Activated T-cell treated with anti-CD3 and anti-CD28 coated beads, Interleukin-2, amount 50 U/mL, for 1 hour (primary cell): ENCODE data around the gene NFIC.
"Not testable (repeated sequence)": the region's sequence is repeated elsewhere in the genome, so short reads cannot be mapped to it uniquely, and the experiment has no call there.

Experiments
- DNase-seq: peaks from one replicate; pipeline ENCODE4 v3.0.0-alpha.2; 2020

NFIC gene

DNA sequence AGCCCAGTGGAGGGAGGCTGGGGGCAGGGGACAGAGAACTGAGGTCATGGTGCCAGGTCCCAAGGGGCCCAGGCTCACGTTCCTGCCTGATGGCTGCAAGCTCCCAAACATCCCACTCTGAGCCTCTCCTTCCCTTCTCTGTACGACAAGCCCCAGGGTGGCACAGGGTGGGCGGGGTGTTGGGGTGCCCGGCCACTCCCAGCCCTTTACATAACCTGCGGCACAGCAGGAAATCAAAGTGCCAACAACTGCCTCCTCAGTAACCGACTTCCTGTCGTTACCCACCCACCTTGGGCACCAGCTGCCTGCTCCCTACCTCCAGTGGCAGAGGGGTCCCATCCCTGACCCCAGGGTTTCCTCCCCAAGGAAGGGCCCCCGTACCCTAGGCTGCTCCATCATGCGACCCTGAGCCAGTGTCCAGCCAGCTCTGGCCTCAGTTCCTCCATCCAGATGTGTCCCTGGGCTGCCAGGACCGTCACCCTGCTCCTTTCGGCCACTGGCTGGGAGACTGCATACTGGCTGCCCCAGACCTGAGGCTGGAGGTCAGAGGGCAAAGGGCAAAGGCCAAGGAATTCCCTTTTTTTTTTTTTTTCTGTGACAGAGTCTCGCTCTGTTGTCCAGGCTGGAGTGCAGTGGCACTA lies 27.7 kb upstream of the NFIC start:
- DNase-seq: peak; percentile 65

DNA sequence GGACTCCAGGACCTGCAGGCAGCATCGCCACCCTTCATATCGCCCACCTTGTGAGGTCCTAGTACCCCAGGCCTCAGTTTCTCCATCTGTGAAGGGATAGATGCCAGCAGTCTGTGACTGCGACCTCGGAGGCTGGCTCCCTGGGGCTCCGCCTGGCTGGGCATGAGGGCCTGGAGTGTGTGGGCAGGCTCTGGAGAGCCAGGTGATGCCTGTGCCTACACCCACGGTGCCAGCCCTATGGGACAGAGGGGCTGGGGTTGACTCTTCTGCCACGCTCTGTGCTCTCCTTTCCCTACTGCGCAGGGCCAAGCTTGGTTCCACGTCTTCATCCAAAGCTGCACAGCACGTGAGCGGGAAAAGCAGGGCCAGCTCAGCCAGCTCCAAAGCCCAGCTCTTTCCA lies 26.0 kb upstream of the NFIC start:
- no peak for DNase-seq

DNA sequence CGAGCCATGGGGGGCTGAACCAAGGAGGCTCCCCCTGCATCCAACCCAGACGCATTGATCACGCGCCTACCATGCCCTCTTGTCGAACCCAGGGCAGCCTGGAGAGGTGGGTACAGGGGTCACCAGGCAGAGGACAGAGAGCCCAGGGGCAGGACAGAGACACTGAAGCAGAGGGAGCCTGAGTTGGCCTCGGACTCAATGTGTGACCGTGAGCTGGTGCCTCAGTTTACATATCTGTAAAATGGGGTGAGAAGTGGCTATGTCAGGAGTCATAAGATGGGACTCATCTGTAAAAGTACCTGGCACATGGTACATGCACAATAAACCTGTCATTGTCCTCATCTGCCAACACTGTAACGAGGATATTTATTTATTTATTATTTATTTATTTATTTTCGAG lies 24.1 kb upstream of the NFIC start:
- no peak for DNase-seq

DNA sequence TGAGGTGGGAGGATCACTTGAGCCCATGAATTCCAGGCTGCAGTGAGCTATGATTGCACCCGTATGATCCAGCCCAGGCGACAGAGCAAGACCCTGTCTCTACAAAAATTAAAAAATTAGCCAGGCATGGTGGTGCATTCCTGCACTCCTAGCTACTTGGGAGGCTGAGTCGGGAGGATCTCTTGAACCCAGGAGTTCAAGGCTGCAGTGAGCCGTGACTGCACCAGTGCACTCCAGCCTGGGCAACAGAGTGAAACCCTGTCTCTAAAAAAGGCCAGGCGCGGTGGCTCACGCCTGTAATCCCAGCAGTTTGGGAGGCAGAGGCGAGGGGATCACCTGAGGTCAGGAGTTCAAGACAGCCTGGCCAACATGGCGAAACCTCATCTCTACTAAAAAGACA lies 23.4 kb upstream of the NFIC start:
- not testable (repeated sequence) for DNase-seq

DNA sequence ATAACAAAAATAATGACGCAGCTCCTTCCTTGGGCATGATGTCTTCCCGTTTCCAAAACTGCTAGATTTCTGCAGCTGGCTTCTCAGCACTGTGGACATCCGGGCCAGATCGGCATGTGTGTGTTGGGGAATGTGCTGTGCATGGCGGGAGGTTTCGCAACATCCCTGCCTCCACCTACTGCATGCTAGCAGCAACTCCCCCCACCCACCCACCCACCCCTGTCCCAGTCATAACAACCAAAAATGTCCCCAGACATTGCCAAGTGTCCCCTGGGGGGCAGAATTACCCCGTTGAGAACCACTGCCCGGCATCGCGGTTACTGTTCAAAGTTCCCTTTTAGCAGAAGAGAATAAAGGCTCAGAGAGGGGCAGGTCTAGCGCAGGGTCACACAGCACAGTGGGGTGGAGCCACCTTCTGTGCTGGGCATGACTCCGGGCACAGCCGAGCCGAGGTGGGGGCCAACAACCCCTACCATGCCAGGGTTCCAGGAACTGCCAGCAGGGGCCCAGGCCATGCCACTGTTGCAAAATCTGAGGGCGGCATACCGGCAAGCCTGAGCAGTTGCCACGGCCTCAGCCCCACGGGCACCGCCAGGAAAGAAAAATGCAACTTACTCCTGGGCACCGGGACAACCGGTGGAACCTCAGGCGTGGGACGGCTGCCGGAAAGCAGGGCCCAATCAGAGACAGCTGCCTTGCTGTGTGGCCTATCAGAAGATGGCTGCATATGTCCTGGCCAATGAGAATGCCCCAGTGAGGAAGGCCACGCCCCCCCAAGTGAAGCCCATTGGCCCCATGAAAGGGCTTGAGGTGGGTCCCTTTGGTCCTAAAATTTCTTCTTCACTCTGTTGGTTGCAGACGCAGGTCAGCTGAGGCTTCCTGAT lies 22.5 kb upstream of the NFIC start:
- peak; percentile 44 for DNase-seq

DNA sequence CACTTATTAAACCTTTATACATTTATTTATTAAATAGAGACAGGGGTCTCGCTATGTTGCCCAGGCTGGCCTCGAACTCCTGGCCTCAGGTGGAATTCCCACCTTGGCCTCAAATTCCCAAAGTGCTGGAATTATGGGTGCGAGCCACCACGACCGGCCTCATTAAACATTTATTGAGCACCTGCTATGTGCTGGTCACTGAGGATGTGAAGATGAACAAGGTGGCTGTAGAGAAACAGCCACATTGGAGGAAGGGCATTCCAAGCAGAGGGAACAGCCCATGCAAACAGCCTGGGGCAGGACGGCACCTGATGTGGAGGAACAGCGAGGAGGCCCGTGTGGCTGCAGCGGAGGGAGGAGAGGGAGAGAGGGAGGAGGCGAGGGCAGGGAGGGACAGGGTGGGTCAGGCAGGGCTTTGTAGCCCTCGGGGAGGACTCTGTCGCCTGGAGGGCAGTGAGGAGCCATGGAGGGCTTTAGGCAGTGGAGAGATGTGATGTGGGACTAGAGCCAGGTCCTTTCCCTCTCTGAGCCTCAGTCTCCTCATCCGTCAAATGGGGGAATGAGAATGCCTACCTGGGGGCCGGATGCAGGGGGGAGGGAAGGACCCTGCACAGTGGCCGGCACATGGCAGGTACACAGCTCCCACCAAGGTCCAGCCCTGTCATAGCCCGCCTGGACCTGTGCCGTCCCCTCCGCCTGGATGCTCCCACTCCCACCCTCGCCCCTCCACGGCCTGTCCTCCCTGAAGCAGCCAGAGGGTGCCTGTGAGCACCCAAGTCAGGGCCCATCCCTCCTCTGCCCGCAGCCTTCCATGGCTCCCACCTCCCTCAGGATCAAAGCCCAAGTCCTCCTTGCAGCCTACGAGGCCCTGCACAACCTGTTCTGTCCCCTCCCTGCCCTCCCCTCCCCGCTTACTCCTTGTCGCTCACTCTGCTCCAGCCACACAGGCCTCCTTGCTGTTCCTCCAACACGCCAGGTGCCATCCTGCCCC lies 21.5 kb upstream of the NFIC start:
- DNase-seq: no peak

DNA sequence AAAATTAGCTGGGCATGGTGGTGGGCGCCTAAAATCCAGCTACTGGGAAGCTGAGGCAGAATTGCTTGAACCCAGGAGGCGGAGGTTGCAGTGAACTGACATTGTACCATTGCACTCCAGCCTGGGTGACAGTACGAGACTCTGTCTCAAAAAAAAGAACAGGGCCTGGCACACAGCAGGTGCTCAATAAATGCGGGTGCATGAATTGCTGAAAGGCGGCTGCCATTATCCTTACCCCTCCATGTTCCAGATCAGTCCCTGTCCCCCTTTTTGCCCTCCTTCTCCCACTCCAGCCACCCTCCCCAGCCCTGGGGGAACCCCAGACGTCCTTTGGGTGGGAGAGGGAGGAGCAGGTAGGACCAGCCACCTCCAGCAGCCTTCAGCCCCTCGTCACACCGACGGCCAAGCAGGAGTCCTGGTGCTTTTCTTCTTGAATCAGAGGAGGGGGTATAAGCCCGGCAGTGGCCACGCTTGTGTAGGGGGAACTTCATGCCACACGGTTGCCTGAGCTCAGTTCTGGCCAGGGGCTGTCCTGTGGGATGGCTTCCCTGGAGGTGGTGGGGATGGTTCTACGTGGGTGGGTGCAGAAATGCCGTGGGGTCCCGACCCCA lies 20.4 kb upstream of the NFIC start:
- DNase-seq: no peak

DNA sequence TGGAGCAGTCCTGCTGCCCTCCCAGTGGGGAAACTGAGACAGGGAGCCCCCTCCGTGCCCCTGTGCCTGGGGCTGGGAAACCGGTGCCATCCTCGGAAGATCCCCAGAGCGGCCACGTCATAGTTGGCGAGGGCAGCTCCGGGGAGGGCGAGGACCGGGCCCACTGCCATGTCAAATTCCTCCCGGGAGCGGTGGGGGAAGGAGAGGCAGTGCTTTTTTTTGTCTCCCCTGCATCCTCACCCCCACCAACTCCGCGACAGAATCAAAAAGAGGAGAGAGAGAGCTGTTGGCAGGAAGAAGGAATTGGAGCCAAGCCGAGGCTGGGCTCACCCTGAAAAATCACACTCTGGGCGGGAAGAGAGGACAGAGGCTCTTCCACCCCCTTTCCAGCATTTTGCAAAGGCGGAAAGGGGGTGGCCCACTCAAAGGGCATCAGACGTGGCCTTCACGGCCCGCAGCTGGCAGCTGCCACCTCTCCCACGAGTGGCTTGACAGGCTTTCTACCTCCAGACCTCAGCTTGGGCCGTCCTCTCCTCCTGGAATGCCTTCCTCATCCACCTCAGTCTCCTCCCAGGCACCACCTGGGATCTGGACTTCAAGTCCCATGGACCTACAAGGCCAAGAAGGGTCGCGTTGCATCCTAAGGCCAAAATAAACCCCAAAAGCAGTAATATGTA lies 19.6 kb upstream of the NFIC start:
- no peak for DNase-seq

DNA sequence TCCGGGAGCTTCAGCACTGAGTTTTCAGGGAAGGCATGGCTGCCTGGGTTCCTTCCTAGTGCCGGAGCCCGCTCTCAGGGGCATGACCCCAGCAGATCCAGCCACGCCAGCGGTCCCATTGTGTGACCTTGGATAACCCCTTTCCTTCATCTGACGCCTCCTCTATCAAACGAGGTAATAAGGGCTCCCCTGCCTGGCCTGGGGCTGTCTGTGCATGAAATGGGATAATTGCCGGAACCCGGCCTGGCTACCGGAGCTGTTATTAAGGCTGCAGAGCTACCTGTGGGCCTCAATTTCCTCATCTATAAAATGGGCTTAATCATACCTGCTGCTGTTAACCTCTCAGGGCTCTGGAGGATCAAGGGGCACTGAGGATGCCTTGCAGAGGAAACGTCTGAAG lies 18.3 kb upstream of the NFIC start:
- DNase-seq: no peak

DNA sequence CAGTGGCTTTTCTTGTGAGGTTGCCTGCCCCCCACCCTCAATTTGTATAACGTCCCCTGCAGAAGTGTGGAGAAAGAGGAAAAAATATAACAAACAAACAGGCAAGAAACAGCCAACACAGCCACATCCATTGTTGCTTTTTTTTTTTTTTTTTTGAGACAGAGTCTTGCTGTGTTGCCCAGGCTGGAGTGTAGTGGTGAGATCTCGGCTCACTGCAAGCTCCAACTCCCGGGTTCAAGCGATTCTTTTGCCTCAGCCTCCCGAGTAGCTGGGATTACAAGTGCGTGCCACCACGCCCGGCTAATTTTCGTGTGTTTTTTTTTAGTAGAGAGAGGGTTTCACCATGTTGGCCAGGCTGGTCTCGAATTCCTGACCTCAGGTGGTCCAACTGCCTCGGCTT lies 17.9 kb upstream of the NFIC start:
- DNase-seq: not testable (repeated sequence)

DNA sequence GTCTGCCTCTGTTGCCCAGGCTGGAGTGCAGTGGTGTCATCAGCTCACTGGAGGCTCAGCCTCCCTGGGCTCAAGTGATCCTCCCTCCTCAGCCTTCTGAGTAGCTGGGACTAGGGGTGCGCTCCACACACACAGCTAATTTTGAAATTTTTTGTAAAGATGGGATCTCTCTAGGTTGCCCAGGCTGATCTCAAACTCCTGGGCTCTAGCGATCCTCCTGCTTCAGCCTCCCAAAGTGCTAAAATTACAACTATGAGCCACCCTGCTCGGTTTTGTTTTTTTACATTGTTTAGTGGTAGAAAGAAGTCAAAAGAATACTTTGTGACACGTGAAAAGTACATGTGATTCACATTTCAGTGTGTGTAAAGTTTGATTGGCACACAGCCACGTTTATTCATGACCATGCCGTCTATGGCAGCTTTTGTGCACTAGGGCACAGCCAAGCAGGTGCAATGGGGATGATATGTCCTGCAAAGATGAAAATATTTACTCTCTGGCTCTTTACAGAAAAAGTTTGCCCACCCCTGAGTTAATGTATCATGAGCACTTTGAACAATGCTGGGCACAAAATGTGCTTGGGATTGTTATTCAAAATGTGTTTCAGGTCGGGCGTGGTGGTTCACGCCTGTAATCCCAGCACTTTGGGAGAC lies 16.2 kb upstream of the NFIC start:
- DNase-seq: no peak

DNA sequence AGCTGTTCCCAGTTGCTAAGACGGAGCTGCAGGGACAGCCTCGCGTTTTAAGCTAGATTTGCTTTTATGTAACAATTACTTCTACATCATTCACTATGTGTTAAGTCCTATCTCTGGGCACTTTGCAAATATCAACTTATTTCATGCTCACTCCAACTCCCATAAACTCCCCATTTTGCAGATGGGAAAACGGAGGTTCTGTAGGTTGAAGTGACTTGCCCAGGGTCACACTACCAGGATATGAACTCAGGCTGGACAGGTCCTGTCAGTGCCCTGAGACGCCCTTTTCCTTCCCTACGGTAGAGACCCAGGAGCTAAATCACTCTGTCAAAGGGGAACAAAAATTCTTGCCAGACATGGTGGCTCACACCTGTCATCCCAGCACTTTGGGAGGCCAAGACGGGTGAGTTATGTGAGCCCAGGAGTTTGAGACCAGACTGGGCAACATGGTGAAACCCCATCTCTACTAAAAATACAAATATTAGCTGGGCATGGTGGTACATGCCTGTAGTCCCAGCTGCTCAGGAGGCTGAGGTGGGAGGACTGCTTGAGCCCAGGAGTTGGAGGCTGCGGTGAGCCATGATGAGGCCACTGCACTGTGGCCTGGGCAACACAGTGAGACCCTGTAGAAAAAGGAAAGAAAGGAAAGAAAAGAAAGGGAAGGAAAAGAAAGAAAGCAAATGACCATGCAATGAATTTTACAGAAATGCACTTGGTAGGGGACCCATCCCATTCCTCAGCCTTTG lies 14.5 kb upstream of the NFIC start:
- no peak for DNase-seq

DNA sequence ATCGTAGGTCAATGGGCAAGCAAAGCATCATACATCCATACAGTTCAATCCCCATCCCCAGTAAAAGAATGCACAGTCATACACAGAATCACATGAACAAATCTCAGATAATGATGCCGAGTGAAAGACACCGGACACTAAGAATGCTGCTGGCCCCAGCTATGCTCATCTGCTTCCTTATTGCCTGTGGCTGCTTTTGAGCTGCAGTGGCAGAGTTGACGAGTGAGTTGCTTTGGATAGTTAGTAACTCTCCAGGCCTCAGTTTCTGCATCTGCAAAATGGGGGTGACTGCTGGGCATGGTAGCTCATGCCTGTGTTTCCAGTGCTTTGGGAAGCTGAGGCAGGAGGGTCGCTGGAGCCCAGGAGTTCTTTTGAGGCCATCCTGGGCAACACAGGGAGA lies 12.9 kb upstream of the NFIC start:
- DNase-seq: no peak

DNA sequence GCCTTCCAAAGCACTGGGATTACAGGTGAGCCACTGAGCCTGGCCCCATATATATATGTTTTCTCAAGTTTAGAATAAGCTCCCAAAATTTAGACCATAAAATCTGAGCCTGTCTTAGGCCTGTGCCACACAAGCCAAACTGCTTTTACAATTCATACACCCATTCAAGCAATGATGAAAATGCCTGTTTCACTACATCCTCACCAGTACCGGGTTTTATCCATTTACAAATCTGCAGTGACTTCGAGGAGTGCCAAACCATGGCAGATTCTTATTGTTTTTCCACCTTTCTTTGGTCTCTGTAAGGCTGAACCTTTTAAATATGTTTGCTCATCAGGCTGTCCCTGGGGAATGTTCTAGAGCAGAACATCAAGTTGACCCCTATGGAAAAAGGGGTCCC lies 9.6 kb upstream of the NFIC start:
- DNase-seq: no peak

DNA sequence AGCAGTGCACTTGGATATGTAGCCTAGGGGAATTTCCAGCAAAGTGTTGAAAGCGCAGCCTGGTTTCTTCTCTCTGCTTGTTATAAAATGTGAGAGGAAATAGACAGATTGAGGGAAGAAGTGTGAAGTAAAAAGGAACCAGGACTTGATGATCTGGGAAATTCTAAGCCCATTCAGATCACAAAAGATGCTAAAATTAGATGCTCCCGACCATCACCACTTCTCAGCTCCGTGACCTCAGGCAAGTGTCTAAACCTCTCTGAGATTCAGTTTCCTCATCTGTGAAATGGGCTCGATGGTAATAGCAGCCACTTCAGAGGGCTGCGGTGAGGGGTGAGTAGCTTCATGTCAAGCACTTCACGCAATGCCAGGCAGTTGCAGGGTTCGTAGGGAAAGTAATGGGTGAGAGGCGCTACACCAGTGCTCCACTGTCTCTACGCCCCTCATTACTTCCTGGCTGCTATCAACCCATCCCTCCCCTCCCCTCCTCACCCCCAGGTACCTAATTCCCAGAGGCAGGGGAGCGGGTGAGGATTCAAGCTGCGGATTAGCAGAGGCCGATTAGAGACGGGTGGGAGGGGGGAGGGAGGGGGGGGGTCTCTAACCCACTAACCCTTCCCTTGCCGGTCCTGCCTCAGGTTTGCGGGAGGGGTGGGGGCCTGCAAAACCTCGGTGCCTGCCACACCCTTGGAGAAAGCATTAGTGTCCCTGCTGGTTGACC lies 9.0 kb upstream of the NFIC start:
- DNase-seq: peak; percentile 26

DNA sequence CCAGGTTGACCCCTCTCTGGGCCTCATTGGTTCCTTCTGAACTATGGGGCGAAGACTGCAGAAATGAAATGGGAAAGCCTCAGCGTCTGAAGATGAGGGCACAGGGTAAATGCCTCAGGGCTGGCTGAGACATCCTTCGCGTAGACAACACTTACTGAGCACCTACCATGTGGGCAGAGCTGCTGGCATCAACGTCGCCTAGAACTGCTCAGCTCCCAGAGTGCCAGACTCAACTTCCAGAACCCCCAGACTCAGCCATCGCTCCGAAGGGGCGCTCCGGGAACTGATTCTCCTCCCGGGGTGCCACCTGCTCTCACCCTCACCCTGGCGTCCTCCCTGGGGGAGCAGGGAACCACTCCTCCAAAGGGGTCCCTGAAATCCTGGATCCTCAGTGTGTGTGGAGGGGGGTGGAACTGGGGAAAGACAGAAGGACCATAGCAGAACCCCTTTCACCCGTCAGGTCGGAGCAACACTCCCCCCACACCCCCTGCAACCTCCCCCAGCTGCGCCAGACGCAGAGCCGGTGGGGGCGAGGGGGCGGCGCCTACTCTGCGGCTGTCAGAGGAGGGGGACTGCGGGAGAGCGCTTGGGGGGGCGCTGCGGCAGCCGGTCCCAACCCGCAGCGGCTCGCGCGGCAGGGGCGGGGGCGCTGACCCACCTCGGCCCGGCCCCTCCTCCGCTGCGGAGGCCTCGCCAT lies 8.2 kb upstream of the NFIC start:
- DNase-seq: peak; percentile 37

DNA sequence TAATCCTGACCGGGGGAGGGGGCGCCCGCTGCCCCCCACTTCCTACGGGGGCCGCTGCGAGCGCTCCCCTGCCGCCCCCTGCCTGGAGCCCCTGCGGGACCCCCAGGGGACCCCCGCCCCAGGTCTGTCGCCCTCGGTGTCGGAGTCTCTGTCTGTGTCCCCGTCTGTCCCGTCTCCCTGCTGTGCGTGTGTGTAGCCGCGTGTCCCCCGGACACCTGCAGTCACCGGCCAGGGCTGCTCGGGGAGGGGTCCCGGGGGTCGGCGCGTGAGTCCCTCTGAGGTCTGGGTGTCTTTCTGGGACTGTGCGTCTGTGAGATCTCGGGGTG lies 7.7 kb upstream of the NFIC start:
- DNase-seq: no peak

DNA sequence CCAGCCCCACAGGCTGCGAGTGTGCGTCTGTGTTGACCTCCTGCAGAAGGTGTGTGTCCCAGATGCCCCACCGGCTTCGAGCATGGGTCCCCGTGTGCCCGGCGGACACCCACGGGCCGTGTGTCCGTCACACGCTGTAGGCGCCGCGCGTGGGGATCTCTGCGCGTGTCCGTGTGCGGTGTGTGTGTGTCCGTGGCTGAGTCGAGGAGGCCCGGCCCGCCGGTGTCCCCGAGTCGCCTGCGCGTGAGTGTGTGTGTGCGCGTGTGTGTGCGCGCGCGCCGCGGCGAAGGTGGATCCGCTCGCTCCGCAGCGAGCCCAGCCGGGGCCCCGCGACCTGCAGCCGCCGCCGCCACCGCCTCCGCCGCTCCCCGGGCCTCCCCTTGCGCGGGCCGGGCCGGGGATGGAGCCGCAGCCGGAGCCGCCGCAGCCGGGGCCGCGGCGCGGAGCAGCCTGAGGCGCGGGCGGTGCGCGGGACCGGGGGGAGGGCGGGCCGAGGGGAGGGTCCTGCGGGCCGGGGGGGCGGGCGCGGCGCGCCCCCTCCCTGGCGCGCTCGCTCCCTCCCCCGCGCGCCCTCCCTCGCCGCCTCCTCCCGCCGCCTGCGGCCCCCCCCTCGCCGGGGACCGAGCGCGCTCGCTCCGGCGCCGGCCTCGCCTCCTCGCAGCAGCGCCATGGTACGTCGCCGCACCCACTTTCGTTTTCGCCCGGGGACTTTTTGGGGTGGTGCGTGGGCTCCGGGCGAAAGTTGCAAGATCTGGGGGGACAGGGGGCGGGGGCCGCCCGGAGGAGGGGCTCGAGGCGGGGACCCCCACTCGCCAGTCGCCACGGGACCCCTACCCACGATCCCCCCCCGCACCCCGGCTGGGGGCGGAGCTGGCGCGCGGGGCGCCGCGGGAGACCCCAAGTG lies 7.1 kb upstream of the NFIC start:
- peak; percentile 75 for DNase-seq
